Neural cell (in vitro differentiated cells): ENCODE measurements around the gene SIK3.

Experiments used
- EP300 ChIP-seq: fragments of 450-650 bp; conservative IDR thresholded peaks from 2 replicates; pipeline ENCODE4 v1.6.1; 2014; ENCODE audit warnings: antibody characterized with exemption, mild to moderate bottlenecking, moderate library complexity; ENCODE audit not compliant: poor library complexity, severe bottlenecking
- EZH2 ChIP-seq: fragments of 200-600, 300-800 bp; shearing (Covaris generic), sonication (generic); IDR thresholded peaks from 2 replicates; pipeline ENCODE4 v1.6.1; 2014; ENCODE audit warnings: antibody characterized with exemption, low read length, borderline replicate concordance, mild to moderate bottlenecking; ENCODE audit not compliant: insufficient read depth, poor library complexity, severe bottlenecking
- MXI1 ChIP-seq: fragments of 450-650 bp; conservative IDR thresholded peaks from 2 replicates; pipeline ENCODE4 v1.6.1; 2014; ENCODE audit warnings: antibody characterized with exemption, mild to moderate bottlenecking; ENCODE audit not compliant: poor library complexity, severe bottlenecking
- POLR2AphosphoS5 ChIP-seq: IDR thresholded peaks from 2 replicates; pipeline ENCODE4 v1.6.1; 2012
- RAD21 ChIP-seq: fragments of 450-650 bp; conservative IDR thresholded peaks from 2 replicates; pipeline ENCODE4 v1.6.1; 2014; ENCODE audit warnings: antibody characterized with exemption, mild to moderate bottlenecking, moderate library complexity
- SMC3 ChIP-seq: fragments of 450-650 bp; conservative IDR thresholded peaks from 2 replicates; pipeline ENCODE4 v1.6.1; 2014; ENCODE audit warnings: antibody characterized with exemption, mild to moderate bottlenecking, moderate library complexity; ENCODE audit not compliant: poor library complexity
- TAF1 ChIP-seq: IDR thresholded peaks from 2 replicates; pipeline ENCODE4 v1.6.1; 2012; ENCODE audit warnings: low read depth
- TF ChIP-seq, protein P1 (sequence below): fragments of 450-650 bp; IDR thresholded peaks from 2 replicates; pipeline ENCODE4 v1.5.1; 2014; ENCODE audit warnings: antibody characterized with exemption, mild to moderate bottlenecking, moderate library complexity; ENCODE audit not compliant: poor library complexity, severe bottlenecking
- TF ChIP-seq, protein P2 (sequence below): IDR thresholded peaks from 2 replicates; pipeline ENCODE4 v1.6.1; 2012; ENCODE audit warnings: borderline replicate concordance

DNA sequence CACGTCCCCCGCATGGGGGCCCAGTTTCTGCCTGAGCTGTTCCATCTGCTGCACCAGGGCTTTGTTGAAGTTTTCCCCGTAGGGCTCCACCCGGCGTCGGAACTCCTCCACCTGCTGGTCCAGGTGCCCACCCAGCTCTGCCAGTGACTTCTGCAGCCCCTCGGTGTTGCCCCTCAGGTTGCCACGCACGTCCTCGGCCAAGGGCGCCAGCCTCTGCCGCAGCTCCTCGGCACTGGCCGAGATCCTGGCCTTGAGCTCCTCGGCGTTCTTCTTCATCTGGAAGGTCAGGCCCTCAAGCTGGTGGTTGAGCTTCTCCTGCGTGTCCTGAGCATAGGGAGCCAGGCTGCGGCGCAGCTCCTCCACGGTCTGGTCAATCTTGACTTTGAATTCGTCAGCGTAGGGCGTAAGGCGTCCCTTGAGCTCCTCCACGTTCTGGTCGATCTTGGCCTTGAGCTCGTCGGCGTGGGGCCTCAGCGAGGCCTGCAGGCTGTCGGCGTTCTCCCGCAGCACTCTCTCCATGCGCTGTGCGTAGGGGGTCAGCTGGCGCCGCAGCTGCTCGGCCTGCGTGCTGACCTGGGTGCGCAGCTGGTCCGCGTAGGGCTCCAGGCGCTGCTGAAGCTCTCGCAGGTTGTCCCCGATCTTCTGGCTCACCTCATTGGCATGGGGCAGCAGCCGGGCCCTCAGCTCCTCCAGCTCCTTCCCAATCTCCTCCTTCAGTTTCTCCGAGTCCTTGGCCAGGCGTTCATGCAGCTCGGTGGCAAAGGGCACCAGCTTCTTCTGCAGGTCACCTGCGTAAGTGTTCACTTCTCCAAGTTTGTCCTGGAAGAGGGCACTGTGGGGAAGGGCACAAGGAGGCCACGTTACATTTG lies 276.9 kb downstream of the SIK3 start:
- TF ChIP-seq, protein P1, sequence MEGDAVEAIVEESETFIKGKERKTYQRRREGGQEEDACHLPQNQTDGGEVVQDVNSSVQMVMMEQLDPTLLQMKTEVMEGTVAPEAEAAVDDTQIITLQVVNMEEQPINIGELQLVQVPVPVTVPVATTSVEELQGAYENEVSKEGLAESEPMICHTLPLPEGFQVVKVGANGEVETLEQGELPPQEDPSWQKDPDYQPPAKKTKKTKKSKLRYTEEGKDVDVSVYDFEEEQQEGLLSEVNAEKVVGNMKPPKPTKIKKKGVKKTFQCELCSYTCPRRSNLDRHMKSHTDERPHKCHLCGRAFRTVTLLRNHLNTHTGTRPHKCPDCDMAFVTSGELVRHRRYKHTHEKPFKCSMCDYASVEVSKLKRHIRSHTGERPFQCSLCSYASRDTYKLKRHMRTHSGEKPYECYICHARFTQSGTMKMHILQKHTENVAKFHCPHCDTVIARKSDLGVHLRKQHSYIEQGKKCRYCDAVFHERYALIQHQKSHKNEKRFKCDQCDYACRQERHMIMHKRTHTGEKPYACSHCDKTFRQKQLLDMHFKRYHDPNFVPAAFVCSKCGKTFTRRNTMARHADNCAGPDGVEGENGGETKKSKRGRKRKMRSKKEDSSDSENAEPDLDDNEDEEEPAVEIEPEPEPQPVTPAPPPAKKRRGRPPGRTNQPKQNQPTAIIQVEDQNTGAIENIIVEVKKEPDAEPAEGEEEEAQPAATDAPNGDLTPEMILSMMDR = no peak
- TF ChIP-seq EZH2 (no peak), EP300 (no peak), RAD21 (no peak), MXI1 (no peak), POLR2AphosphoS5 (no peak), SMC3 (no peak), TAF1 (no peak)
- TF ChIP-seq, protein P2, sequence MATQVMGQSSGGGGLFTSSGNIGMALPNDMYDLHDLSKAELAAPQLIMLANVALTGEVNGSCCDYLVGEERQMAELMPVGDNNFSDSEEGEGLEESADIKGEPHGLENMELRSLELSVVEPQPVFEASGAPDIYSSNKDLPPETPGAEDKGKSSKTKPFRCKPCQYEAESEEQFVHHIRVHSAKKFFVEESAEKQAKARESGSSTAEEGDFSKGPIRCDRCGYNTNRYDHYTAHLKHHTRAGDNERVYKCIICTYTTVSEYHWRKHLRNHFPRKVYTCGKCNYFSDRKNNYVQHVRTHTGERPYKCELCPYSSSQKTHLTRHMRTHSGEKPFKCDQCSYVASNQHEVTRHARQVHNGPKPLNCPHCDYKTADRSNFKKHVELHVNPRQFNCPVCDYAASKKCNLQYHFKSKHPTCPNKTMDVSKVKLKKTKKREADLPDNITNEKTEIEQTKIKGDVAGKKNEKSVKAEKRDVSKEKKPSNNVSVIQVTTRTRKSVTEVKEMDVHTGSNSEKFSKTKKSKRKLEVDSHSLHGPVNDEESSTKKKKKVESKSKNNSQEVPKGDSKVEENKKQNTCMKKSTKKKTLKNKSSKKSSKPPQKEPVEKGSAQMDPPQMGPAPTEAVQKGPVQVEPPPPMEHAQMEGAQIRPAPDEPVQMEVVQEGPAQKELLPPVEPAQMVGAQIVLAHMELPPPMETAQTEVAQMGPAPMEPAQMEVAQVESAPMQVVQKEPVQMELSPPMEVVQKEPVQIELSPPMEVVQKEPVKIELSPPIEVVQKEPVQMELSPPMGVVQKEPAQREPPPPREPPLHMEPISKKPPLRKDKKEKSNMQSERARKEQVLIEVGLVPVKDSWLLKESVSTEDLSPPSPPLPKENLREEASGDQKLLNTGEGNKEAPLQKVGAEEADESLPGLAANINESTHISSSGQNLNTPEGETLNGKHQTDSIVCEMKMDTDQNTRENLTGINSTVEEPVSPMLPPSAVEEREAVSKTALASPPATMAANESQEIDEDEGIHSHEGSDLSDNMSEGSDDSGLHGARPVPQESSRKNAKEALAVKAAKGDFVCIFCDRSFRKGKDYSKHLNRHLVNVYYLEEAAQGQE = no peak
